AG09309 (cell line): ENCODE results near the gene TRIOBP.

ENCODE experiments used
- DNase-seq: peaks from one replicate; pipeline ENCODE4 v3.0.0-alpha.2; 2010; ENCODE audit warnings: low read depth
- H3K4me3 ChIP-seq: 2 replicates; pipeline ENCODE4 v1.5.1; 2011; ENCODE audit warnings: mild to moderate bottlenecking, low read depth, low read length, moderate library complexity; ENCODE audit not compliant: control insufficient read depth
- CTCF ChIP-seq: IDR thresholded peaks from 2 replicates; pipeline ENCODE4 v1.5.1; 2011; ENCODE audit warnings: mild to moderate bottlenecking, low read depth, low read length, inconsistent platforms; ENCODE audit not compliant: insufficient read depth, control insufficient read depth; ENCODE audit errors: missing control alignments

The TRIOBP gene

DNA sequence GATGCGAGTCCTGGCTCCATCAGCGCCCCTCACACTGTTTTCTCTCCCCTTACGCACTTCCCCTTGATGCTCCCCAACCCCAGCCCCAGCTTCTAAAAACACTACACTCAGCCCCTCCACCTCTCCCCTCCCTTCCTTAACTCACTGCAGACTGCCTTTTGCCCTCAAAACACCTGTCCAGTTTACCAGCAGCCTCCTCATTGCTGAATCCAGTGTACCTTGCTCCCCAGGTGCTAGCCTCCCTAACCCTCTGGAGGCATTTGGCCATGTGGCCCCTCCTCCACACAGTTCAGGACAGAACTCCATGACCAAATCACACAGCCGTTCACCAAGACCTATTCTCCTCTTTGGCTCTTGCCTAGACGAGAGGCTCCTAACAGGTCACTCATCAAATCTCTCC lies 123.5 kb downstream of the TRIOBP start:
- no peak for TF ChIP-seq CTCF
- no peak overlapping the region for H3K4me3 ChIP-seq
- DNase-seq: no peak

DNA sequence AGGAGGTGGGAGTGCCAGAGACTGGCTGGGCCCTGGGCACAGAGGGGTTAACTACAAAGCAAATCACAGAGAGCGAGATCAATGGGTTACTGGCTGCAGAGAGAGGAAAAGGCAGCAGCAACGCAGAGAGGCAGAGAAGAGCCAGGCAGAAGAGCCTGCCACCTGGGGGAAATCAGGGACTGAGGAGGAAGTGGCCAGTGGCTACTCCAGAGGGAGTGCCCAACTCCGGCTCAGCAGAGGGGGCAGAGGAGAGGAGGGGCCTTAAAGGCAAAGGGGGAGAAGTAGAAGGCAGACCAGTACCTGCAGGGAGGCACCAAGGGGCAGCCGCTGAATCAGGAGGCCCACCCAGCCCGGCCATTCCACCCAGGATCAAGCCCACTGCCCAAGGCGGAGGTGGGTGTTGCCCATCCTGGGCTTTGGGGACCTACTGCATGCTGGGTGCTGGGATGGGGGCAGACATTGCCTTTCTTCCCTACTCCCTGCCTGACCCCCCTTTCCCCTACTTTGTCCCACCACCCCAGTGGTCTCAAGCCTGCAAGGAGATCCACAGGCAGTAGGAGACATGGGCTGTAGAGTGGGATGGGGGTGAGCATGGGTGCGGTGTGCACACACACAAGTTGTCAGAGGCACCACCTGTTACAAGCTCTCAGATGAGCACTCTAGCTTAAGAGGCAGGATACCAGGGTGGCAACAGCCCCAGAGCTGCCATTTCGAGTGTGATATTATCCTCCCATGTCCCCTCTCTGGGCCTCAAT lies 125.4 kb downstream of the TRIOBP start:
- no peak overlapping the region for H3K4me3 ChIP-seq
- TF ChIP-seq CTCF: no peak
- no peak for DNase-seq

- H3K4me3 ChIP-seq: no peak within 1 kb of the TSS
- DNase-seq: no peak
- TF ChIP-seq CTCF: no peak
Observed at GRCh38 chr22:37823134-37823985, 126.5 kb downstream of the TRIOBP start, which contains the start of gene GALR3. Gene GALR3 (plus strand): TSS chr22:37823382. CDS start chr22:37823407, 25 bp downstream.

DNA sequence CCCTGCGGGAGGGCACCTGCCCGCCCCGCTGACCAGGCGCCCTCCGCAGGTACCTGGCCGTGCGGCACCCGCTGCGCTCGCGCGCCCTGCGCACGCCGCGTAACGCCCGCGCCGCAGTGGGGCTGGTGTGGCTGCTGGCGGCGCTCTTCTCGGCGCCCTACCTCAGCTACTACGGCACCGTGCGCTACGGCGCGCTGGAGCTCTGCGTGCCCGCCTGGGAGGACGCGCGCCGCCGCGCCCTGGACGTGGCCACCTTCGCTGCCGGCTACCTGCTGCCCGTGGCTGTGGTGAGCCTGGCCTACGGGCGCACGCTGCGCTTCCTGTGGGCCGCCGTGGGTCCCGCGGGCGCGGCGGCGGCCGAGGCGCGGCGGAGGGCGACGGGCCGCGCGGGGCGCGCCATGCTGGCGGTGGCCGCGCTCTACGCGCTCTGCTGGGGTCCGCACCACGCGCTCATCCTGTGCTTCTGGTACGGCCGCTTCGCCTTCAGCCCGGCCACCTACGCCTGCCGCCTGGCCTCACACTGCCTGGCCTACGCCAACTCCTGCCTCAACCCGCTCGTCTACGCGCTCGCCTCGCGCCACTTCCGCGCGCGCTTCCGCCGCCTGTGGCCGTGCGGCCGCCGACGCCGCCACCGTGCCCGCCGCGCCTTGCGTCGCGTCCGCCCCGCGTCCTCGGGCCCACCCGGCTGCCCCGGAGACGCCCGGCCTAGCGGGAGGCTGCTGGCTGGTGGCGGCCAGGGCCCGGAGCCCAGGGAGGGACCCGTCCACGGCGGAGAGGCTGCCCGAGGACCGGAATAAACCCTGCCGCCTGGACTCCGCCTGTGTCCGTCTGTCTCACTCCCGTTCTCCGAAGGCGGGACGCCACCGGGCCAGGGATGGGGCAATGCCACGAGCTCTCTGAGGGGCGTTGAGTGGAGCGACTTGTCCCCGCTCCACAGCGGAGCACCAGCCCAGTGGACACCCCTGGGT lies 128.1 kb downstream of the TRIOBP start:
- H3K4me3 ChIP-seq: peak overlapping the region; percentile 23
- no peak for TF ChIP-seq CTCF
- DNase-seq: no peak
